Esophagus squamous epithelium (tissue), 4 donors: Measurements from ENCODE around the gene TMEM95.

Experiments used
- CTCF ChIP-seq, 6 experiments: fragments of 450-650 bp in 4 of 6; fragments of 200-600 bp in 2 of 6; sonication (generic) in 2 of 6; IDR thresholded peaks; one replicate each; pipeline ENCODE4 v1.5.1; 2016 to 2019; ENCODE audit warnings: antibody characterized with exemption in 6 of 6, mild to moderate bottlenecking in 4 of 6, moderate library complexity in 4 of 6
- POLR2A ChIP-seq, 4 donors: fragments of 450-650 bp; IDR thresholded peaks; one replicate each; pipeline ENCODE4 v1.6.1; 2017; ENCODE audit warnings: antibody characterized with exemption in 4 of 4, mild to moderate bottlenecking in 4 of 4, moderate library complexity in 3 of 4

GRCh38 chr17:7370853-7371252 lies 15.9 kb downstream of the TMEM95 start:
- no peak for TF ChIP-seq CTCF (IDR thresholded peaks at IDR 0.05)
- TF ChIP-seq POLR2A (IDR thresholded peaks at IDR 0.05): no peak
